Tibial artery (tissue), 4 donors: ENCODE results near the gene PLPP3.

Source experiments
- DNase-seq, 2 donors: peaks; one replicate each; pipeline ENCODE4 v3.0.0-alpha.2; 2019
- H3K27ac ChIP-seq, 2 donors: fragments of 200-600 bp; sonication (generic) in 1 of 2; 1 replicate in 1 of 2; 2 replicates in 1 of 2; pipeline ENCODE4 v1.5.1; 2018 to 2019; ENCODE audit warnings: mild to moderate bottlenecking in 1 of 2
- H3K27me3 ChIP-seq, 2 donors: fragments of 200-600 bp; sonication (generic) in 1 of 2; one replicate each; pipeline versions ENCODE4 v1.5.1 to v1.6.0; 2016 to 2019
- H3K36me3 ChIP-seq, 3 donors: fragments of 200-600 bp; sonication (generic) in 2 of 3; one replicate each; pipeline ENCODE4 v1.5.1; 2016 to 2019; ENCODE audit warnings: mild to moderate bottlenecking in 2 of 3
- H3K4me1 ChIP-seq, 4 donors: fragments of 200-600 bp; sonication (generic) in 2 of 4; 1 replicate in 3 of 4; 2 replicates in 1 of 4; pipeline ENCODE4 v1.5.1; 2016 to 2019
- H3K4me3 ChIP-seq, 2 donors: fragments of 200-600 bp; sonication (generic) in 1 of 2; 1 replicate in 1 of 2; 2 replicates in 1 of 2; pipeline ENCODE4 v1.5.1; 2018 to 2019; ENCODE audit warnings: mild to moderate bottlenecking in 2 of 2
- H3K9me3 ChIP-seq, 3 donors: fragments of 200-600 bp; sonication (generic) in 1 of 3; one replicate each; pipeline ENCODE4 v1.5.1; 2016 to 2019
- intact Hi-C: fragments of 100-400 bp; cut with DNase I; formaldehyde crosslinking; loops from one replicate; pipeline ENCODE4 v1.15.0; 2023; ENCODE audit warnings: low total_unique reads
- TF ChIP-seq, protein P1 (sequence below), 2 experiments: fragments of 200-600 bp in 1 of 2; fragments of 450-650 bp in 1 of 2; IDR thresholded peaks; one replicate each; pipeline ENCODE4 v1.5.1; 2017 to 2019; ENCODE audit warnings: antibody characterized with exemption in 2 of 2, mild to moderate bottlenecking in 1 of 2, moderate library complexity in 1 of 2

The PLPP3 gene

DNA sequence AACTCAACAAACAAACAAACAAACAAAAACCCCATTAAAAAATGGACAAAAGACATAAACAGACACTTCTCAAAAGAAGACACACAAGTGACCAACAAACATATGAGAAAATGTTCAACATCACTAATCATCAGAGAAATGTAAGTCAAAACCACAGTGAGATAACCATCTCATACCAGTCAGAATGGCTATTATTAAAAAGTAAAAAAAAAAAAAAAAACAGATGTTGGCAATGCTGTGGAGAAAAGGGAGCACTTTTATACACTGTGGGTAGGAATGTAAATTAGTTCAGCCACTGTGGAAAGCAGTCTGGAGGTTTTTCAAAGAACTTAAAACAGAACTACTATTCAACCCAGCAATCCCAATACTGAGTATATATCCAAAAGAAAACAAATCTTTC, 94.7 kb downstream of the PLPP3 start:
- H3K4me3 ChIP-seq: no peak overlapping the region
- H3K9me3 ChIP-seq: no peaks in the 10 kb centered on the region
- TF ChIP-seq, protein P1, sequence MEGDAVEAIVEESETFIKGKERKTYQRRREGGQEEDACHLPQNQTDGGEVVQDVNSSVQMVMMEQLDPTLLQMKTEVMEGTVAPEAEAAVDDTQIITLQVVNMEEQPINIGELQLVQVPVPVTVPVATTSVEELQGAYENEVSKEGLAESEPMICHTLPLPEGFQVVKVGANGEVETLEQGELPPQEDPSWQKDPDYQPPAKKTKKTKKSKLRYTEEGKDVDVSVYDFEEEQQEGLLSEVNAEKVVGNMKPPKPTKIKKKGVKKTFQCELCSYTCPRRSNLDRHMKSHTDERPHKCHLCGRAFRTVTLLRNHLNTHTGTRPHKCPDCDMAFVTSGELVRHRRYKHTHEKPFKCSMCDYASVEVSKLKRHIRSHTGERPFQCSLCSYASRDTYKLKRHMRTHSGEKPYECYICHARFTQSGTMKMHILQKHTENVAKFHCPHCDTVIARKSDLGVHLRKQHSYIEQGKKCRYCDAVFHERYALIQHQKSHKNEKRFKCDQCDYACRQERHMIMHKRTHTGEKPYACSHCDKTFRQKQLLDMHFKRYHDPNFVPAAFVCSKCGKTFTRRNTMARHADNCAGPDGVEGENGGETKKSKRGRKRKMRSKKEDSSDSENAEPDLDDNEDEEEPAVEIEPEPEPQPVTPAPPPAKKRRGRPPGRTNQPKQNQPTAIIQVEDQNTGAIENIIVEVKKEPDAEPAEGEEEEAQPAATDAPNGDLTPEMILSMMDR (IDR thresholded peaks at IDR 0.05): no peak
- H3K27ac ChIP-seq: no peak overlapping the region
- DNase-seq: no peak
- H3K4me1 ChIP-seq: no peaks in the 10 kb centered on the region
- no peaks in the 10 kb centered on the region for H3K27me3 ChIP-seq
- H3K36me3 ChIP-seq: no peaks in the 10 kb centered on the region
- intact Hi-C loops: no loop called here

DNA sequence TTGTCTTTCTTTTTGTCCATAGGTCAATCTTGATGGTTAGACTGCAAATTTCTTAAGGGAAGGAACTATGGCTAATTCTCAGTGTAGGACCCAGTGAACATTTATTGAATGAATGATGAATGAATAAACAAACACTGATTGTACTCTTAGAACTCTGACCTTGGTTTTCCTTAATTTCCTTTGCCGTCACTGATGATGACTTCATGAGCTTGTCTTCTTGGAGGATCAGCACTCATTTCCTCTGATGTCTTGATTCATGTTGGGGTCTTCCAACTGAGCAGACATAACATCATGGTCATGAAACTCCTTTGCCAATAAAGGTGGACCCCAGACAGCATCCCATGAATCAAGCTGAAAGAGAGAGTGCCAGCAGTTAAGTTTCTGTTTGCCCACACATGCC, 96.3 kb downstream of the PLPP3 start:
- H3K4me1 ChIP-seq: peaks cover 0 to 4% (median 0%) of the 10 kb centered on the region in 4 donors
- intact Hi-C loops: no loop called here
- no peaks in the 10 kb centered on the region for H3K36me3 ChIP-seq
- no peaks in the 10 kb centered on the region for H3K27me3 ChIP-seq
- no peak overlapping the region for H3K27ac ChIP-seq
- no peak overlapping the region for H3K4me3 ChIP-seq
- no peak for DNase-seq
- no peaks in the 10 kb centered on the region for H3K9me3 ChIP-seq
- TF ChIP-seq, protein P1 (IDR thresholded peaks at IDR 0.05): no peak

DNA sequence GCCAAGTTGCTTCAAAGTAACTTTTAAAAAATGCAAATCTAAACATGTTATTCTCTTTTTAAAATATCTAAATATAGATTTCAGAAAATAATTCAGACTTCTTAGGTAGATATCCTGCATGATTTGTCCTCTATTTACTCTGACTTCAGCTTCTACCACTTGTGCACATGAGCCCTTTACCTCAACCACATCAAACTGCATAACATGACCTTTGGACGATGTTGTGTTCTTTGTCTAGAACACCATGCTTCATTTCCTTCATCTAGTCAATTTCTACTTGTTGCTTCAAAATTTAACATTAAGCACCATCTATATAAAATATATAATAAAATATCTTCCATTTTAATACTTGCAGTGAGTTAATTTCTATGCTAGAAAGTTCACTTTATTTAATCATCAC, 96.9 kb downstream of the PLPP3 start:
- intact Hi-C loops: no loop called here
- DNase-seq: no peak
- Histone ChIP-seq H3K27me3 (no peaks in the 10 kb centered on the region), H3K4me1 (peaks cover 0 to 8% (median 0%) of the 10 kb centered on the region in 4 donors), H3K27ac (no peak overlapping the region), H3K36me3 (no peaks in the 10 kb centered on the region), H3K9me3 (no peaks in the 10 kb centered on the region), H3K4me3 (no peak overlapping the region)
- TF ChIP-seq, protein P1 (IDR thresholded peaks at IDR 0.05): no peak

DNA sequence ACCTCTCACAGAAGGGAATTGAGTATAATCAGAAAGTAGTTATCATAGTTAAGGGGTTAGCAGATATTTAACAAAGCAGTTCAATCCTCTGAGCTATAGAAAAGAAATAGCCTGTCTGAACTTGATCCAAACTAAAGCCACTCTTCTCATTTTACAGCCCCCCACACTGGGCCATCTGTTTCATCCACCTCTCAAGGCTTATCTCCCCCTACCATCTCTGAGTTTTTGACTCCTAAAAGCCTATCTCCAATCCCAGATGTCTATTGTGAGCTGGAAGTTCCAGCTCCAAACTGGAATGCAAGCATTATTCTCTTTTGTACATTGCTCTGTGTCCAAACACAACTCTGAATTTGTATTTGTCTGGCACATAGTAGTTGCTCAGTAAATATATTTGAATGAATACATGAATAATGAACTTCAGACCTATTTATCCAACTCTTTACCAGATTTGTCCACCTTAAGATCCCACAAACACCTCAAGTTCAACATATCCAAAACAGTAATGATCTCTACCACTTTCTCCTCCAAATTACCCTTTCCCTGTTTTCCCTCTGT, 98.1 kb downstream of the PLPP3 start:
- Histone ChIP-seq H3K4me1 (peaks cover 0 to 15% (median 4%) of the 10 kb centered on the region in 4 donors), H3K9me3 (no peaks in the 10 kb centered on the region), H3K36me3 (no peaks in the 10 kb centered on the region), H3K4me3 (no peak overlapping the region), H3K27me3 (no peaks in the 10 kb centered on the region), H3K27ac (no peak overlapping the region)
- no peak for DNase-seq
- intact Hi-C loops: no loop called here
- TF ChIP-seq, protein P1 (IDR thresholded peaks at IDR 0.05): no peak

DNA sequence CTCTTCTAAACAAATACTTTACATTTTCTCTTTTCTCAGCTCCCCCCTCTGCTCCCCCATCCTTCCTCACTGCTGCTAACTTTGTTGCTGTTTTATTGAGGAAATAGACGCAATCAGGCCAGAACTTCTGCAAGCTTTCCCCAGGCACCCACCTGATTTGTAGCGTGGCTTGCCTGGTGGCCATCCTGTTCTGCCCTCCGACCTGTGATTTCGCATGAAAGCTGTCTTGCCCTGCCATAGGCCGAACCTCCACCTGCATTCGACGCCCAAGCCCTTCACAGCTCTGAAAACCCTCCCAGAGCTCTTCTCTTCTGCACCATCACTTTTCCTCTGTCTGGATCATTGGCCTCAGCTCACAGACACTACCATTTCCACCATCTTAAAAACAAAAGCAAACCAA, 100.6 kb downstream of the PLPP3 start:
- Histone ChIP-seq H3K4me3 (no peak overlapping the region), H3K36me3 (no peaks in the 10 kb centered on the region), H3K9me3 (no peaks in the 10 kb centered on the region), H3K27me3 (no peaks in the 10 kb centered on the region), H3K27ac (no peak overlapping the region), H3K4me1 (peaks cover 0 to 21% (median 5%) of the 10 kb centered on the region in 4 donors)
- TF ChIP-seq, protein P1 (IDR thresholded peaks at IDR 0.05): no peak
- intact Hi-C loops: loop anchor here (10.0 kb wide), 1 partner anchor 304 kb away; no protein-coding TSS in a partner anchor
- DNase-seq: no peak
